Right lobe of liver (tissue), 6 donors: ENCODE results near the gene CD58. TPM values are rescaled to one million over a fixed set of nuclear protein-coding genes. Genes with fewer than 3 reads are reported as not detected.

Source experiments
- ATAC-seq, 4 donors: fragments of 200-7000 bp; cut with Tn5 transposase; one replicate each; pipeline ENCODE4 v1.9.1; 2020; ENCODE audit warnings: mild to moderate bottlenecking in 4 of 4, moderate library complexity in 4 of 4
- DNase-seq, 3 donors: peaks; one replicate each; pipeline ENCODE4 v3.0.0-alpha.2; 2020
- H3K27ac ChIP-seq, 3 donors: fragments of 200-600 bp; one replicate each; pipeline ENCODE4 v1.8.0; 2022
- H3K27me3 ChIP-seq, 2 donors: fragments of 200-600 bp; one replicate each; pipeline ENCODE4 v1.8.0; 2022
- H3K36me3 ChIP-seq, 4 donors: fragments of 200-600 bp; sonication (generic) in 1 of 4; one replicate each; pipeline versions ENCODE4 v1.5.1 to v1.8.0; 2017 to 2022; ENCODE audit warnings: control low read depth in 1 of 4
- H3K4me1 ChIP-seq, 4 donors: fragments of 200-600 bp; sonication (generic) in 1 of 4; one replicate each; pipeline versions ENCODE4 v1.5.1 to v1.8.0; 2017 to 2022; ENCODE audit warnings: control low read depth in 1 of 4
- H3K4me3 ChIP-seq, 3 donors: fragments of 200-600 bp; one replicate each; pipeline ENCODE4 v1.8.0; 2022
- H3K9me3 ChIP-seq, 4 donors: fragments of 200-600 bp; sonication (generic) in 1 of 4; one replicate each; pipeline versions ENCODE4 v1.5.1 to v1.8.0; 2017 to 2022; ENCODE audit warnings: control low read depth in 1 of 4
- CTCF ChIP-seq, 4 donors: fragments of 200-600 bp in 3 of 4; fragments of 450-650 bp in 1 of 4; IDR thresholded peaks; one replicate each; pipeline versions ENCODE4 v1.5.1 to v1.8.0; 2016 to 2022; ENCODE audit warnings: antibody characterized with exemption in 4 of 4, mild to moderate bottlenecking in 2 of 4
- POLR2A ChIP-seq: fragments of 450-650 bp; IDR thresholded peaks from one replicate; pipeline ENCODE4 v1.6.1; 2017; ENCODE audit warnings: antibody characterized with exemption, mild to moderate bottlenecking
- WGBS: methylation state at CpG from one replicate; pipeline ENCODE4 v1.1.6; 2018; ENCODE audit warnings: low coverage, low lambda C conversion rate; ENCODE audit not compliant: insufficient coverage; ENCODE audit errors: missing lambda C conversion rate; 5-methylcytosine and 5-hydroxymethylcytosine counted together
- intact Hi-C, 2 donors: fragments of 100-400 bp; cut with DNase I; formaldehyde crosslinking; loops; one replicate each; pipeline versions ENCODE4 v1.11.2 to v1.14.1; 2022
- total RNA-seq, 6 experiments: library from RNA; depleted of rRNA in 2 of 6; stranded (reverse); fragments of >200 nt in 2 of 6; fragmentation: NEBNext Ultra II Directional in 3 of 6; extraction: Animal tissue kit (Norgen Biotek cat#: 25700) in 3 of 6; gene quantifications; one replicate each; pipeline versions ENCODE4 v1.1.0 to v1.2.4, GENCODE V29; 2016 to 2023
- donor health status: DM: no; HTN: yes; CAD: no.
- donor health status: DM: no; HTN: no; CAD: no.
- donor health status: DM: no; HTN: no; CAD: no.
- donor health status: DM: no; HTN: yes; CAD: no.
- donor health status: DM: no; HTN: yes; CAD: no.

CD58 gene
- total RNA-seq, 6 experiments from 2014 or later, result 3.5 to 13.8 (median 7.5) TPM

GRCh38 chr1:116557323-116557878 lies 13.4 kb downstream of the CD58 start:
- no peaks in the 10 kb centered on the region for H3K4me1 ChIP-seq
- ATAC-seq (no peak), DNase-seq (no peak)
- H3K27ac ChIP-seq, result no peak overlapping the region
- TF ChIP-seq CTCF (IDR thresholded peaks at IDR 0.05) (no peak), POLR2A (no peak)
- no peak overlapping the region for H3K4me3 ChIP-seq
- 82% methylated on average over 4 of the region's 4 CpGs for WGBS
- H3K9me3 ChIP-seq, result no peaks in the 10 kb centered on the region
- no peaks in the 10 kb centered on the region for H3K27me3 ChIP-seq
- no peaks in the 10 kb centered on the region for H3K36me3 ChIP-seq
- intact Hi-C loops, result no loop called here

- H3K27ac ChIP-seq, result no peak overlapping the region
- intact Hi-C loops, result no loop called here
- no peaks in the 10 kb centered on the region for H3K36me3 ChIP-seq
- H3K27me3 ChIP-seq, result no peaks in the 10 kb centered on the region
- TF ChIP-seq CTCF (IDR thresholded peaks at IDR 0.05) (no peak), POLR2A (no peak)
- H3K4me3 ChIP-seq, result no peak overlapping the region
- H3K4me1 ChIP-seq, result no peaks in the 10 kb centered on the region
- DNase-seq (no peak), ATAC-seq (peak in 2 of 4 donors; percentile 30 to 65)
- 57% methylated on average over 5 of the region's 6 CpGs for WGBS
- no peaks in the 10 kb centered on the region for H3K9me3 ChIP-seq
These were observed 14.4 kb downstream of the CD58 start for GRCh38 chr1:116556289-116557006.

GRCh38 chr1:116554924-116555323 lies 15.9 kb downstream of the CD58 start:
- Histone ChIP-seq H3K27ac (no peak overlapping the region), H3K4me1 (no peaks in the 10 kb centered on the region), H3K4me3 (no peak overlapping the region), H3K27me3 (no peaks in the 10 kb centered on the region), H3K9me3 (no peaks in the 10 kb centered on the region), H3K36me3 (no peaks in the 10 kb centered on the region)
- intact Hi-C loops, result no loop called here
- 92% methylated on average over 2 of the region's 2 CpGs for WGBS
- TF ChIP-seq POLR2A (no peak), CTCF (IDR thresholded peaks at IDR 0.05) (no peak)
- DNase-seq, result no peak
- no peak for ATAC-seq

- no peak for TF ChIP-seq POLR2A
- Histone ChIP-seq H3K4me1 (no peaks in the 10 kb centered on the region), H3K27me3 (no peaks in the 10 kb centered on the region), H3K27ac (no peak overlapping the region), H3K36me3 (no peaks in the 10 kb centered on the region), H3K9me3 (no peaks in the 10 kb centered on the region), H3K4me3 (no peak overlapping the region)
- 100% methylated on average over 1 of the region's 1 CpG for WGBS
- DNase-seq, result no peak
- ATAC-seq, result no peak
- intact Hi-C loops, result no loop called here
These were observed 17.3 kb downstream of the CD58 start for GRCh38 chr1:116553386-116554115.
